ENCODE data around the gene KLC1.

Gene KLC1

DNA sequence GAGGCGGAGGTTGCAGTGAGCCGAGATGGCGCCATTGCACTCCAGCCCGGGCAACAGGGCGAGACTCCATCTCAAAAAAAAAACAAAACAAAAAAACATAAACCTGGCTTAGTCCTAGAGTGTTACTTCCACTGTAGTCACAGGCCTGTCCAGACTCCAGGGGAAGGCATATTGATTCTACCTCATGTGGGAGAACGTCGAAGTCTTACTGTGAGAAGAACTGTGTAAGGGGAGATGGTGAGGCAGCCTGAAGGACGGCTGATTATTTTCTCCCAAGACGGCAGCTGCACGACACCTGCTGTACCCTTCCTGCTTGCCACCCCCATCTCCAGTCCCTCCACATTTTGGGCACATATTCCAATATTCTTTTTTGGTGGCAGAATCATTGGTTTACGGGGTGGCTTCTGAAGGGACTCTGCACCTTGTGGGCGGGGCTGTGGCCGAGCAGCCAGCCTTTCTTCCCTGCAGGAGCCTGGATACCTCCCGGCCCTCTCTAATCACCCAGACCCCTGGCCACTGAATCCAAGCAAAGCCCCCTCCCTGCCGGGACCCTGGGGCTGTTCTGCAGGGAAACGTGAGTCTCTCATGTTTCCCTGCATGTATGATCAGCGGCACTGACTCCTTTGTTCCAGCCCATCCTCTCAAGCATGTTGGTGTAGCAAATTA is 12.2 kb upstream of the KLC1 start:
- Histone ChIP-seq H3K9me3 (ENCODE audit: control insufficient read depth, insufficient read depth, low read length) (no peaks in the 10 kb centered on the region), H4K20me1 (ENCODE audit: control insufficient read depth, insufficient read depth, low read depth, low read length) (no peaks in the 10 kb centered on the region), H3K27me3 (ENCODE audit: control insufficient read depth, low read length) (0 out of 2 replicates have a peak, but pooled peaks cover 7% of the 10 kb centered on the region), H3K4me3 (ENCODE audit: low read length) (no peak overlapping the region), H3K27ac (ENCODE audit: low read depth, low read length) (no peak overlapping the region), H3K9me2 (replicated peaks; ENCODE audit: control insufficient read depth, low read length) (no peaks in the 10 kb centered on the region), H3K79me2 (ENCODE audit: control insufficient read depth, low read length) (no peaks in the 10 kb centered on the region), H3K4me2 (ENCODE audit: low read length) (no peak overlapping the region), H3F3A (ENCODE audit: control insufficient read depth, insufficient read depth) (no peaks in the 10 kb centered on the region), H3K36me3 (ENCODE audit: control insufficient read depth, low read length) (no peaks in the 10 kb centered on the region), H3K4me1 (ENCODE audit: control insufficient read depth, low read length) (peaks cover under 1% of the 10 kb centered on the region; the same call in 1 of the 2 replicates)
- no peak for TF ChIP-seq EZH2phosphoT487 (IDR thresholded peaks at IDR 0.05; ENCODE audit: borderline replicate concordance, low read length)
- TF ChIP-seq, protein P1, sequence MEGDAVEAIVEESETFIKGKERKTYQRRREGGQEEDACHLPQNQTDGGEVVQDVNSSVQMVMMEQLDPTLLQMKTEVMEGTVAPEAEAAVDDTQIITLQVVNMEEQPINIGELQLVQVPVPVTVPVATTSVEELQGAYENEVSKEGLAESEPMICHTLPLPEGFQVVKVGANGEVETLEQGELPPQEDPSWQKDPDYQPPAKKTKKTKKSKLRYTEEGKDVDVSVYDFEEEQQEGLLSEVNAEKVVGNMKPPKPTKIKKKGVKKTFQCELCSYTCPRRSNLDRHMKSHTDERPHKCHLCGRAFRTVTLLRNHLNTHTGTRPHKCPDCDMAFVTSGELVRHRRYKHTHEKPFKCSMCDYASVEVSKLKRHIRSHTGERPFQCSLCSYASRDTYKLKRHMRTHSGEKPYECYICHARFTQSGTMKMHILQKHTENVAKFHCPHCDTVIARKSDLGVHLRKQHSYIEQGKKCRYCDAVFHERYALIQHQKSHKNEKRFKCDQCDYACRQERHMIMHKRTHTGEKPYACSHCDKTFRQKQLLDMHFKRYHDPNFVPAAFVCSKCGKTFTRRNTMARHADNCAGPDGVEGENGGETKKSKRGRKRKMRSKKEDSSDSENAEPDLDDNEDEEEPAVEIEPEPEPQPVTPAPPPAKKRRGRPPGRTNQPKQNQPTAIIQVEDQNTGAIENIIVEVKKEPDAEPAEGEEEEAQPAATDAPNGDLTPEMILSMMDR (IDR thresholded peaks at IDR 0.05; ENCODE audit: low read depth, low read length, poor library complexity, severe bottlenecking) = no peak

DNA sequence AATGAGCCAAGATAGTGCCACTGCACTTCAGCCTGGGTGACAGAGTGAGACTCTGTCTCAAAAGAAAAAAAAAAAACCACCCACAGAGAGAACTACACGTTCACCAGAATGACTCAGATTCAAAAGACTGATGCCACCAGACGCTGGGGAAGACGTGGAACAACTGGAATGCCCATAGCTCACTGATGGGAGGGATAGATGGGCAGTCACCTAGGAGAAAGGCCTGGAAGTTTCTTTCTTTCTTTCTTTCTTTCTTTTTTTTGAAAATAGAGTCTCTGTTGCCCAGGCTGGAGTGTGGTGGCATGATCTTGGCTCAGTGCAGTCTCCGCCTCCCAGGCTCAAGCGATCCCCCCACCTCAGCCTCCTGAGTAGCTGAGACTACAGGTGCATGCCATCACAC is 10.0 kb upstream of the KLC1 start:
- H3K4me2 ChIP-seq (ENCODE audit: low read length) = no peak overlapping the region
- no peaks in the 10 kb centered on the region for H4K20me1 ChIP-seq (ENCODE audit: control insufficient read depth, insufficient read depth, low read depth, low read length)
- H3K9me3 ChIP-seq (ENCODE audit: control insufficient read depth, insufficient read depth, low read length) = no peaks in the 10 kb centered on the region
- 0 out of 2 replicates have a peak, but pooled peaks cover 4% of the 10 kb centered on the region for H3F3A ChIP-seq (ENCODE audit: control insufficient read depth, insufficient read depth)
- H3K4me1 ChIP-seq (ENCODE audit: control insufficient read depth, low read length) = peaks cover 21% of the 10 kb centered on the region
- H3K27ac ChIP-seq (ENCODE audit: low read depth, low read length) = no peak overlapping the region
- no peaks in the 10 kb centered on the region for H3K36me3 ChIP-seq (ENCODE audit: control insufficient read depth, low read length)
- H3K79me2 ChIP-seq (ENCODE audit: control insufficient read depth, low read length) = no peaks in the 10 kb centered on the region
- H3K9me2 ChIP-seq (replicated peaks; ENCODE audit: control insufficient read depth, low read length) = no peaks in the 10 kb centered on the region
- TF ChIP-seq, protein P1 (IDR thresholded peaks at IDR 0.05; ENCODE audit: low read depth, low read length, poor library complexity, severe bottlenecking) = no peak
- TF ChIP-seq EZH2phosphoT487 (IDR thresholded peaks at IDR 0.05; ENCODE audit: borderline replicate concordance, low read length) = no peak
- 0 out of 2 replicates have a peak, but pooled peaks cover 4% of the 10 kb centered on the region for H3K27me3 ChIP-seq (ENCODE audit: control insufficient read depth, low read length)
- no peak overlapping the region for H3K4me3 ChIP-seq (ENCODE audit: low read length)

DNA sequence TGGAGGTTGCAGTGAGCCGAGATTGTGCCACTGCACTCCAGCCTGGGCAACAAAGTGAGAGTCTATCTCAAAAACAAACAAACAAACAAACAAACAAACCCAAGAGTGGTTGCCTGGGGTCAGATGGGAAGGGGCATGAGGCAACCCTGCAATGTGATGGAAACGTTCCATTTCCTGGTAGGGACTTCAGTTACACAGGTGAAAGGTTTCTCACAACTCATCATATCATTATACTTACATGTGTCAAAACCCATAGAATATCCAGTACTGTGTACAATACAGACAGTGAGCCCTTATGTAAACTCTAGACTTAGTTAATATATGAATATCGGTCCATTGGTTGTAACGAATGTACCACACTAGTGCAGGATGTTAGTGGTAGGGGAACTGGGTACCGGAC is 7.2 kb upstream of the KLC1 start:
- Histone ChIP-seq H3K4me1 (ENCODE audit: control insufficient read depth, low read length) (peaks cover 49% of the 10 kb centered on the region), H3K4me3 (ENCODE audit: low read length) (peak overlapping the region; percentile 20; the same call in 1 of the 2 replicates), H3K9me3 (ENCODE audit: control insufficient read depth, insufficient read depth, low read length) (no peaks in the 10 kb centered on the region), H3K36me3 (ENCODE audit: control insufficient read depth, low read length) (no peaks in the 10 kb centered on the region), H3K9me2 (replicated peaks; ENCODE audit: control insufficient read depth, low read length) (no peaks in the 10 kb centered on the region), H3K27me3 (ENCODE audit: control insufficient read depth, low read length) (0 out of 2 replicates have a peak, but pooled peaks cover 3% of the 10 kb centered on the region), H4K20me1 (ENCODE audit: control insufficient read depth, insufficient read depth, low read depth, low read length) (no peaks in the 10 kb centered on the region), H3F3A (ENCODE audit: control insufficient read depth, insufficient read depth) (peaks cover 22% of the 10 kb centered on the region), H3K27ac (ENCODE audit: low read depth, low read length) (no peak overlapping the region), H3K79me2 (ENCODE audit: control insufficient read depth, low read length) (no peaks in the 10 kb centered on the region), H3K4me2 (ENCODE audit: low read length) (peak overlapping the region; percentile 52)
- no peak for TF ChIP-seq EZH2phosphoT487 (IDR thresholded peaks at IDR 0.05; ENCODE audit: borderline replicate concordance, low read length)
- TF ChIP-seq, protein P1 (IDR thresholded peaks at IDR 0.05; ENCODE audit: low read depth, low read length, poor library complexity, severe bottlenecking) = no peak

Data from DOHH2 (cell line).